CD4-positive, alpha-beta T cell (primary cell): Measurements from ENCODE around the gene PNPLA7. TPM values are rescaled to one million over a fixed set of nuclear protein-coding genes. Genes with fewer than 3 reads are reported as not detected.

Experiments
- ATAC-seq: fragments of 200-7000 bp; cut with Tn5 transposase; one replicate; pipeline ENCODE4 v1.10.0; 2022; ENCODE audit warnings: mild to moderate bottlenecking; ENCODE audit not compliant: poor library complexity
- CTCF ChIA-PET: fragments of 350-600 bp; sonication (Branson Sonifier 250); formaldehyde crosslinking; loops from one replicate; lab custom pipeline; 2021; ENCODE audit warnings: antibody characterized with exemption, inconsistent platforms; lab: Charles Lee
- POLR2A ChIA-PET: fragments of 350-600 bp; sonication (Branson Sonifier 250); formaldehyde crosslinking; loops from one replicate; lab custom pipeline; 2021; ENCODE audit warnings: antibody characterized with exemption, inconsistent platforms; lab: Charles Lee
- DNase-seq, 14 experiments: peaks; one replicate each; pipeline ENCODE4 v3.0.0-alpha.2; 2013 to 2020; ENCODE audit warnings: mixed read lengths in 2 of 14
- H3K27ac ChIP-seq, 2 donors: one replicate each; pipeline versions ENCODE4 v1.5.1 to v1.7.0; 2013; ENCODE audit warnings: low read length in 2 of 2, low read depth in 1 of 2, mild to moderate bottlenecking in 1 of 2
- H3K27me3 ChIP-seq, 2 experiments: 1 replicate in 1 of 2; 2 replicates in 1 of 2; pipeline versions ENCODE4 v1.6.1 to v1.7.0; 2013; ENCODE audit warnings: low read length in 2 of 2, control low read depth in 1 of 2, mild to moderate bottlenecking in 1 of 2, moderate library complexity in 1 of 2; ENCODE audit not compliant: insufficient read depth in 2 of 2, control insufficient read depth in 1 of 2
- H3K36me3 ChIP-seq: one replicate; pipeline ENCODE4 v1.6.1; 2013; ENCODE audit warnings: low read length, control low read depth; ENCODE audit not compliant: insufficient read depth
- H3K4me1 ChIP-seq: one replicate; pipeline ENCODE4 v1.6.1; 2013; ENCODE audit warnings: low read length, control low read depth; ENCODE audit not compliant: insufficient read depth
- H3K4me3 ChIP-seq: one replicate; pipeline ENCODE4 v1.5.1; 2013; ENCODE audit warnings: mild to moderate bottlenecking, low read length, moderate library complexity
- H3K9me3 ChIP-seq, 2 experiments: 1 replicate in 1 of 2; 2 replicates in 1 of 2; pipeline versions ENCODE4 v1.6.1 to v1.7.0; 2013; ENCODE audit warnings: low read length in 2 of 2, mild to moderate bottlenecking in 2 of 2, control low read depth in 1 of 2, moderate library complexity in 1 of 2; ENCODE audit not compliant: control insufficient read depth in 1 of 2, insufficient read depth in 1 of 2
- H3K27ac Mint-ChIP-seq: one replicate; pipeline ENCODE4 v1.8.0; 2020; ENCODE audit warnings: mixed read lengths
- H3K27me3 Mint-ChIP-seq: one replicate; pipeline ENCODE4 v1.8.0; 2021; ENCODE audit warnings: mixed read lengths
- H3K36me3 Mint-ChIP-seq: one replicate; pipeline ENCODE4 v1.8.0; 2021; ENCODE audit warnings: low read depth, mixed read lengths
- H3K4me1 Mint-ChIP-seq: one replicate; pipeline ENCODE4 v1.8.0; 2021; ENCODE audit warnings: low read depth, mixed read lengths
- H3K4me3 Mint-ChIP-seq: one replicate; pipeline ENCODE4 v1.8.0; 2020; ENCODE audit warnings: mild to moderate bottlenecking, mixed read lengths
- H3K9me3 Mint-ChIP-seq: one replicate; pipeline ENCODE4 v1.8.0; 2020; ENCODE audit warnings: mixed read lengths
- intact Hi-C, 2 experiments: fragments of 100-400 bp; cut with DNase I in 1 of 2; cut with micrococcal nuclease in 1 of 2; formaldehyde crosslinking; loops; one replicate each; pipeline versions ENCODE4 v1.15.1 to v1.9.0; 2023 to 2025; cut with DNase I, micrococcal nuclease
- total RNA-seq, 174 experiments: library from RNA in 2 of 174; stranded (reverse) in 2 of 174; gene quantifications; one replicate each; pipeline ENCODE4 v1.2.3 and lab custom pipeline; 2021 to 2026
- TF ChIP-seq, protein P1 (sequence below): fragments of 200-600 bp; IDR thresholded peaks from one replicate; pipeline ENCODE4 v1.8.0; 2022; ENCODE audit warnings: antibody characterized with exemption, mild to moderate bottlenecking

The PNPLA7 gene
- total RNA-seq, 2 experiments from 2014 or later: 7.8 to 8.4 TPM

GRCh38 chr9:137482094-137482781, 68.0 kb downstream of the PNPLA7 start:
- no peak overlapping the region for H3K27ac Mint-ChIP-seq
- Histone ChIP-seq H3K36me3 (no peaks in the 10 kb centered on the region), H3K27me3 (no peaks in the 10 kb centered on the region), H3K27ac (no peak overlapping the region), H3K9me3 (no peaks in the 10 kb centered on the region), H3K4me3 (no peak overlapping the region), H3K4me1 (no peaks in the 10 kb centered on the region)
- POLR2A ChIA-PET: interaction anchor here (0.6 to 1.2 kb wide), 3 partner anchors 11 to 23 kb away, joined by 3 to 4 read pairs (median 3); partner anchors contain the start of gene NSMF
- intact Hi-C loops: no loop called here
- no peaks in the 10 kb centered on the region for H3K9me3 Mint-ChIP-seq
- TF ChIP-seq, protein P1, sequence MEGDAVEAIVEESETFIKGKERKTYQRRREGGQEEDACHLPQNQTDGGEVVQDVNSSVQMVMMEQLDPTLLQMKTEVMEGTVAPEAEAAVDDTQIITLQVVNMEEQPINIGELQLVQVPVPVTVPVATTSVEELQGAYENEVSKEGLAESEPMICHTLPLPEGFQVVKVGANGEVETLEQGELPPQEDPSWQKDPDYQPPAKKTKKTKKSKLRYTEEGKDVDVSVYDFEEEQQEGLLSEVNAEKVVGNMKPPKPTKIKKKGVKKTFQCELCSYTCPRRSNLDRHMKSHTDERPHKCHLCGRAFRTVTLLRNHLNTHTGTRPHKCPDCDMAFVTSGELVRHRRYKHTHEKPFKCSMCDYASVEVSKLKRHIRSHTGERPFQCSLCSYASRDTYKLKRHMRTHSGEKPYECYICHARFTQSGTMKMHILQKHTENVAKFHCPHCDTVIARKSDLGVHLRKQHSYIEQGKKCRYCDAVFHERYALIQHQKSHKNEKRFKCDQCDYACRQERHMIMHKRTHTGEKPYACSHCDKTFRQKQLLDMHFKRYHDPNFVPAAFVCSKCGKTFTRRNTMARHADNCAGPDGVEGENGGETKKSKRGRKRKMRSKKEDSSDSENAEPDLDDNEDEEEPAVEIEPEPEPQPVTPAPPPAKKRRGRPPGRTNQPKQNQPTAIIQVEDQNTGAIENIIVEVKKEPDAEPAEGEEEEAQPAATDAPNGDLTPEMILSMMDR: no peak
- no peaks in the 10 kb centered on the region for H3K27me3 Mint-ChIP-seq
- ATAC-seq (peak; percentile 29), DNase-seq (peak in 2 of 14 experiments; percentile 42 to 43)
- H3K4me3 Mint-ChIP-seq: no peak overlapping the region
- H3K36me3 Mint-ChIP-seq: no peaks in the 10 kb centered on the region
- H3K4me1 Mint-ChIP-seq: peaks cover 6% of the 10 kb centered on the region
- CTCF ChIA-PET: no interaction called here

- Mint-ChIP-seq H3K27ac (no peak overlapping the region), H3K27me3 (no peaks in the 10 kb centered on the region), H3K9me3 (peaks cover 3% of the 10 kb centered on the region), H3K4me1 (peaks cover 6% of the 10 kb centered on the region), H3K36me3 (no peaks in the 10 kb centered on the region), H3K4me3 (no peak overlapping the region)
- Histone ChIP-seq H3K9me3 (peaks cover 1 to 6% of the 10 kb centered on the region in 2 experiments), H3K27me3 (no peaks in the 10 kb centered on the region), H3K27ac (no peak overlapping the region), H3K36me3 (no peaks in the 10 kb centered on the region), H3K4me1 (no peaks in the 10 kb centered on the region), H3K4me3 (no peak overlapping the region)
- ChIA-PET CTCF (no interaction called here), POLR2A (interaction anchor here (0.6 to 1.2 kb wide), 3 partner anchors 10 to 22 kb away, joined by 3 to 4 read pairs (median 3); partner anchors contain the start of gene NSMF)
- DNase-seq: peak in 1 of 14 experiments; percentile 8
- ATAC-seq: no peak
- TF ChIP-seq, protein P1: no peak
- intact Hi-C loops: no loop called here
These were observed 69.2 kb downstream of the PNPLA7 start for GRCh38 chr9:137480686-137481683.

GRCh38 chr9:137479892-137480685, 70.1 kb downstream of the PNPLA7 start:
- intact Hi-C loops: no loop called here
- Histone ChIP-seq H3K27ac (no peak overlapping the region), H3K4me1 (no peaks in the 10 kb centered on the region), H3K9me3 (peaks cover 7 to 12% of the 10 kb centered on the region in 2 experiments), H3K4me3 (no peak overlapping the region), H3K27me3 (no peaks in the 10 kb centered on the region), H3K36me3 (no peaks in the 10 kb centered on the region)
- Mint-ChIP-seq H3K36me3 (peaks cover 4% of the 10 kb centered on the region), H3K9me3 (peaks cover 7% of the 10 kb centered on the region), H3K27ac (no peak overlapping the region), H3K27me3 (no peaks in the 10 kb centered on the region), H3K4me1 (peaks cover 6% of the 10 kb centered on the region), H3K4me3 (no peak overlapping the region)
- POLR2A ChIA-PET: no interaction called here
- no peak for ATAC-seq
- CTCF ChIA-PET: no interaction called here
- TF ChIP-seq, protein P1: no peak
- DNase-seq: no peak
